G401.6 (cell line): Measurements from ENCODE around the gene PEX3.
A peak's percentile ranks its signal among the peaks of the same experiment; 100 is the strongest.

Experiments used
- FAIRE-seq: peaks from 2 replicates; lab custom pipeline; 2012; peaks lifted over from hg19 to GRCh38; lab: Jason Lieb, UNC

Gene PEX3, protein sequence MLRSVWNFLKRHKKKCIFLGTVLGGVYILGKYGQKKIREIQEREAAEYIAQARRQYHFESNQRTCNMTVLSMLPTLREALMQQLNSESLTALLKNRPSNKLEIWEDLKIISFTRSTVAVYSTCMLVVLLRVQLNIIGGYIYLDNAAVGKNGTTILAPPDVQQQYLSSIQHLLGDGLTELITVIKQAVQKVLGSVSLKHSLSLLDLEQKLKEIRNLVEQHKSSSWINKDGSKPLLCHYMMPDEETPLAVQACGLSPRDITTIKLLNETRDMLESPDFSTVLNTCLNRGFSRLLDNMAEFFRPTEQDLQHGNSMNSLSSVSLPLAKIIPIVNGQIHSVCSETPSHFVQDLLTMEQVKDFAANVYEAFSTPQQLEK

GRCh38 chr6:143450453-143451371 lies at the start of gene PEX3, which contains the start of gene ADAT2:
PEX3 (plus strand) TSS chr6:143450805; CDS start chr6:143451043, 238 bp downstream.
ADAT2 (minus strand) TSS chr6:143450695; CDS start chr6:143450658, 37 bp downstream.
- peak; percentile 42 for FAIRE-seq

DNA sequence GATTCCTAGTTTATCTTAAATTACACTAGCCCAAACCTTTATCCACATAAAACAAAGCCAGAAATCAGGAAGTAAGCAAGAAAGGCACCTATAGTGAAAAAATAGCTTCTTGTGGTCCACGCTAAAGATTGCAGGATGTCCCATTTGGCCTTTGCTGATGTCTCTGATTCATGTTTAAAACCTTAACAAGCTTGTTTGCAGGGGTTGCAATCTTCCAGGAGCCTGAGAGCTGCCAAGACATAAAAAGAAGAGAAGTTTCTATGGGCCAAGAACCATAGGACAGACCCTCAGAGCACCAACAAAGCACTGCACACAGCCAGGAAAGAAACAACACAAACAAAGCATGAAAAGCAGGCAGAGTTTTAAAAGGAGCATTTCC lies 49.5 kb upstream of the PEX3 start:
- FAIRE-seq = no peak

GRCh38 chr6:143401636-143402370 lies 48.8 kb upstream of the PEX3 start:
- FAIRE-seq = no peak

DNA sequence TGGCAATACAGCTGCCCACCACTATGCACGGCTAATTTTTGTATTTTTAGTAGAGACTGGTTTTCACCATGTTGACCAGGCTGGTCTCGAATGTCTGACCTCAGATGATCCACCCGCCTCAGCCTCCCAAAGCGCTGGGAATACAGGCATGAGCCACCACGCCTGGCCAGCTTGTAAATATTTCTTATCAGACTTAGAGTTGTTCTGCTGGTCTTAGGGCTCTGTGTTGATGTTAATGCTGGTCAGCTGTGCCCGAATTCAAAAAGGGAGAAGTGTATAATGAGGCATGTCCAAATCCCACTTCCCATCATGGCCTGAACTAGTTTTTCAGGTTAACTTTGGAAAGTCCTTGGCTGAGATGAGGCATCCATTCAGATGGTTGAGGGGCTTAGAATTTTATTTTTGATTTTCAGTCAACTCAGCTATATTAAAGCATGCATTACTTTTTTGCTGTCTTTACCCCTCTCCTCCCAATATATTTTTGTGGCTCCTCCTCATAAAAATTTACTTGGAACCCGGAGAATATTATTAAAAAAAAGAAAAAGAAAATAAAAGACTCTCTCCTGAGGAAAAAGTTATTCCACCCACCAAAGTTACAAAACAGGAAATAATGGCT lies 47.8 kb upstream of the PEX3 start:
- FAIRE-seq = no peak

GRCh38 chr6:143405373-143406154 lies 45.0 kb upstream of the PEX3 start:
- no peak for FAIRE-seq

GRCh38 chr6:143406673-143407072 lies 43.9 kb upstream of the PEX3 start:
- FAIRE-seq = no peak

- no peak for FAIRE-seq
Observed at GRCh38 chr6:143408151-143408786, 42.3 kb upstream of the PEX3 start.

DNA sequence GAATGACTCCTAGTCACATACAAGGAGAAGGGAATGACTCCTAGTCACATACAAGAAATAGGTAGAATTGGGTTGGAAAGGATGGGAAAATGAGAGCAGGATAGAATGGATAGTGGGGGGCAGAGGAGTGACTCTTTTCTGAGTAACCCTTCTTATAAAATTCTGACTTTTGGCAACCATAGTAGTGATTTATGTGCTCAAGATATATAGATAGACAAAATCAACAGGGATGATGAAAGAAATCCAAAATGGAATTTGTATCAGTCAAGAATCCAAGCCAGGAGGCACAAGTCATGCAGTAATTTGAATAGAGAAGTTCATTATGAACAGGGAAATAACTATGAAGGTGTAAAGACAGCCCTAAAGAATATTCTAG lies 41.8 kb upstream of the PEX3 start:
- FAIRE-seq = no peak

DNA sequence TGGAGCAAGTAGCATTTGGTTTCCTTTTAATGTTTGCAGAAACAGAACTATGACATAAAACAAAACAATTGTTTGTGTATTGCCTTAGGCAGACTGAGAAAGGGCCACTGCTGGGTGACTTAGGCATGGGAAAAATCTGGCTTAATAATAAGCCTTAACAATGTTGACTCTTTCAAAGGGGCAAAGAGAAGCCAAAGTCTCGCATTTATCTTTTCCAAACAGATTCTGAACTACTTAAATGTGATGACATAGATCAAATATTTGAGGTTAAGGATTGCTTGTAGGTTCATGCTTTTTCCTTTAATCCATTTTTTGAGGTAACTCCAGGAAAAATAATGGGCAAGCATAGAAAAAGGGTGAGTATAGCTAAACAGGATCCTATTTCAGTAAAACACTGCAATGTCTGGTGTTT lies 39.7 kb upstream of the PEX3 start:
- FAIRE-seq = no peak

- FAIRE-seq = no peak
Observed at GRCh38 chr6:143414769-143415168, 35.8 kb upstream of the PEX3 start.

DNA sequence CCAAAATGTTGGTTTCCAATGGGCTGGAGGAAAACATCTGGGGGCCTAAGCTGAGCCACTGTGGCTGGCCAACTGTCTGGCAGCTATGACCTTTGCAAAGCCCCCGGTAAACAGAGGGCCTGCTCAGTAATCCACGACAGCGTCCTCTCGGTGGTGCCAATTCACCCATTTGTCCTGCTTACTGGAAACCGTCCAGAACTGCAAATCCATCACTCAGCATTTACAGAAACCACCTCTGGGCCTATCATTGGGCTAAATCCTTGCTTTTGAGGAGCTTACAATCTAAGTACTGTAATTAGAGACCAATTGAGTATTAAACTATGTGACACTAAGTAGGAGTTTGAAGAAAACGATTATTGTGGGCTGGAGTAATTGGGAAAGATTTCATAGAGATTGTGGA lies 31.1 kb upstream of the PEX3 start:
- no peak for FAIRE-seq

DNA sequence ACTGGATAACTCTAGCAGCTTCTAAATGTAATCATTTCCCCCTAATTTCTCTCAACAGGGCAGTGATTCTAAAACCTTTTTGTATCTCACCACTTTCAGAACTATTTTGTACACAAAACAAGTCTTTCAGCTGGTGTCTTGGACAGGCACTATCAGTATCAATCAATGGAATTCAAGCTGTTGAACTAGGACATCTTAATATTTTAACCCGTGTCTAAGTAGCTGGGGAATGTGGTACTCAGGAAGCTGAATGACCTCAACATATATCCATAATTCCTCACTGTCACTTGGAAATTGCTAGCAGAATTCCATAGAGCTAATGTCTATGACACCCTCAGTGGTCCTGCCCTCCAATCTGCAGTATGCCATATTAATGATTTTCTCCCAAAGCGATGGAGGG lies 24.6 kb upstream of the PEX3 start:
- FAIRE-seq = no peak

- peak; percentile 91 for FAIRE-seq
Observed at GRCh38 chr6:143427109-143427817, 23.3 kb upstream of the PEX3 start.

DNA sequence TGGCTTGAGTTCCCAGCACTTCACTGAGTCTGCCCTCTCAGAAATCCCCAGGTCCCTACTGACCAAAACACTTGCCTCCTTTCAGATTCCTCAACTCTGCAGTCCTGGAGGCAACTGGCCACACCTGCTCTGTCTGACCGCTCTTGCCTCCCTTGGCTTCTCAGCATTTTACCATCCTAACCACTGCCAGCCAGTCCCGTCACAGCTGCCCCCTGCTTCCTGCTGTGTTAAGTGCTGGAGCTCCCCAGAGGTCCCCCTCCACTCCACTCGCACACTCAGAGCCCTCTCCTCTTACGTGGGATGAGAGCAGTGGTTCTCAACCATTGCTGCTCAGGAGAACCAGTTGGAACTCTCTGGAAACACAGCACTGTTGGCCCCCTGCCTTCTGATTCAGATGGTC lies 20.6 kb upstream of the PEX3 start:
- FAIRE-seq = no peak

- no peak for FAIRE-seq
Observed at GRCh38 chr6:143431226-143431625, 19.4 kb upstream of the PEX3 start.

GRCh38 chr6:143432588-143432987 lies 18.0 kb upstream of the PEX3 start:
- no peak for FAIRE-seq

- FAIRE-seq = no peak
Observed at GRCh38 chr6:143441010-143441409, 9.6 kb upstream of the PEX3 start.

- no peak for FAIRE-seq
Observed at GRCh38 chr6:143441680-143442545, 8.7 kb upstream of the PEX3 start.

- no peak for FAIRE-seq
Observed at GRCh38 chr6:143443096-143443495, 7.5 kb upstream of the PEX3 start.
